T1000 (cell line): ENCODE data around the gene CDKAL1.
"Not testable (repeated sequence)": the region's sequence is repeated elsewhere in the genome, so short reads cannot be mapped to it uniquely, and the experiment has no call there.

Experiments
- DNase-seq: peaks from one replicate; lab custom pipeline; 2025; ENCODE audit warnings: mixed read lengths; lab: John Stamatoyannopoulos, UW

Gene CDKAL1

GRCh38 chr6:20800653-20801052 is 266.4 kb downstream of the CDKAL1 start:
- DNase-seq: no peak

- no peak for DNase-seq
Observed at GRCh38 chr6:20801595-20801994, 267.3 kb downstream of the CDKAL1 start.

- DNase-seq: no peak
Observed at GRCh38 chr6:20802596-20802995, 268.3 kb downstream of the CDKAL1 start.

- DNase-seq: no peak
Observed at GRCh38 chr6:20805021-20805420, 270.8 kb downstream of the CDKAL1 start.

GRCh38 chr6:20806669-20807068 is 272.4 kb downstream of the CDKAL1 start:
- no peak for DNase-seq

- no peak for DNase-seq
Observed at GRCh38 chr6:20808439-20808838, 274.2 kb downstream of the CDKAL1 start.

GRCh38 chr6:20808924-20809323 is 274.7 kb downstream of the CDKAL1 start:
- no peak for DNase-seq

GRCh38 chr6:20810727-20811108 is 276.5 kb downstream of the CDKAL1 start:
- DNase-seq: no peak

GRCh38 chr6:20811109-20811761 is 277.0 kb downstream of the CDKAL1 start:
- DNase-seq: peak; percentile 57

GRCh38 chr6:20812776-20813175 is 278.5 kb downstream of the CDKAL1 start:
- DNase-seq: no peak

- no peak for DNase-seq
Observed at GRCh38 chr6:20814494-20814893, 280.2 kb downstream of the CDKAL1 start.

GRCh38 chr6:20816126-20816525 is 281.9 kb downstream of the CDKAL1 start:
- no peak for DNase-seq

- no peak for DNase-seq
Observed at GRCh38 chr6:20817806-20818320, 283.6 kb downstream of the CDKAL1 start.

GRCh38 chr6:20819774-20820400 is 285.6 kb downstream of the CDKAL1 start:
- DNase-seq: no peak

- no peak for DNase-seq
Observed at GRCh38 chr6:20826378-20826777, 292.1 kb downstream of the CDKAL1 start.

- no peak for DNase-seq
Observed at GRCh38 chr6:20827798-20828197, 293.5 kb downstream of the CDKAL1 start.

- DNase-seq: no peak
Observed at GRCh38 chr6:20830576-20830975, 296.3 kb downstream of the CDKAL1 start.

- not testable (repeated sequence) for DNase-seq
Observed at GRCh38 chr6:20831251-20831650, 297.0 kb downstream of the CDKAL1 start.

GRCh38 chr6:20833881-20834515 is 299.7 kb downstream of the CDKAL1 start:
- DNase-seq: no peak

GRCh38 chr6:20835315-20836010 is 301.2 kb downstream of the CDKAL1 start:
- DNase-seq: no peak

- no peak for DNase-seq
Observed at GRCh38 chr6:20837189-20837588, 302.9 kb downstream of the CDKAL1 start.

- no peak for DNase-seq
Observed at GRCh38 chr6:20838113-20838512, 303.9 kb downstream of the CDKAL1 start.

GRCh38 chr6:20839630-20840029 is 305.4 kb downstream of the CDKAL1 start:
- no peak for DNase-seq
